Ascending aorta (tissue), 2 donors: Measurements from ENCODE around the gene AMN. TPM values are rescaled to one million over a fixed set of nuclear protein-coding genes. Genes with fewer than 3 reads are reported as not detected.

Experiments used
- DNase-seq, 2 donors: peaks; one replicate each; pipeline ENCODE4 v3.0.0-alpha.2; 2019; ENCODE audit warnings: low spot score in 2 of 2
- H3K27ac ChIP-seq, 2 donors: fragments of 200-600 bp; sonication (generic); one replicate each; pipeline ENCODE4 v1.5.1; 2016 to 2017; ENCODE audit warnings: mild to moderate bottlenecking in 1 of 2
- H3K27me3 ChIP-seq: fragments of 200-600 bp; sonication (generic); one replicate; pipeline ENCODE4 v1.5.1; 2017
- H3K36me3 ChIP-seq, 2 donors: fragments of 200-600 bp; sonication (generic); one replicate each; pipeline ENCODE4 v1.5.1; 2016
- H3K4me1 ChIP-seq, 2 donors: fragments of 200-600 bp; sonication (generic); one replicate each; pipeline ENCODE4 v1.5.1; 2016 to 2017; ENCODE audit warnings: mild to moderate bottlenecking in 1 of 2
- H3K4me3 ChIP-seq, 2 donors: fragments of 200-600 bp; sonication (generic); one replicate each; pipeline ENCODE4 v1.5.1; 2016 to 2017; ENCODE audit warnings: mild to moderate bottlenecking in 1 of 2
- H3K9me3 ChIP-seq, 2 donors: fragments of 200-600 bp; sonication (generic); one replicate each; pipeline ENCODE4 v1.5.1; 2016
- CTCF ChIP-seq, 3 experiments: fragments of 200-600 bp in 2 of 3; fragments of 450-650 bp in 1 of 3; sonication (generic) in 2 of 3; IDR thresholded peaks; one replicate each; pipeline ENCODE4 v1.5.1; 2016 to 2019; ENCODE audit warnings: antibody characterized with exemption in 3 of 3, mild to moderate bottlenecking in 1 of 3, moderate library complexity in 1 of 3
- intact Hi-C: fragments of 100-400 bp; cut with DNase I; formaldehyde crosslinking; loops from one replicate; pipeline ENCODE4 v1.15.1; 2023
- total RNA-seq: library from RNA; depleted of rRNA; stranded (reverse); fragments of >200 nt; gene quantifications from one replicate; pipeline ENCODE4 v1.1.0, GENCODE V29; 2016

AMN gene
- total RNA-seq, 1 donor from 2014 or later, result 0.32 TPM

- Histone ChIP-seq H3K9me3 (no peaks in the 10 kb centered on the region), H3K4me1 (no peaks in the 10 kb centered on the region), H3K4me3 (no peak overlapping the region), H3K27me3 (no peaks in the 10 kb centered on the region), H3K36me3 (peaks cover 19 to 20% of the 10 kb centered on the region in 2 donors), H3K27ac (no peak overlapping the region)
- intact Hi-C loops, result no loop called here
- no peak for TF ChIP-seq CTCF (IDR thresholded peaks at IDR 0.05)
- no peak for DNase-seq
Measured at GRCh38 chr14:102905116-102906108, 17.1 kb upstream of the AMN start.

GRCh38 chr14:102906616-102907302 is 15.7 kb upstream of the AMN start:
- Histone ChIP-seq H3K27me3 (no peaks in the 10 kb centered on the region), H3K27ac (no peak overlapping the region), H3K4me3 (no peak overlapping the region), H3K36me3 (peaks cover 16 to 19% of the 10 kb centered on the region in 2 donors), H3K4me1 (no peaks in the 10 kb centered on the region), H3K9me3 (no peaks in the 10 kb centered on the region)
- no peak for TF ChIP-seq CTCF (IDR thresholded peaks at IDR 0.05)
- intact Hi-C loops, result no loop called here
- DNase-seq, result no peak

GRCh38 chr14:102907303-102907844 is 15.1 kb upstream of the AMN start:
- intact Hi-C loops, result no loop called here
- no peak overlapping the region for H3K4me3 ChIP-seq
- no peaks in the 10 kb centered on the region for H3K9me3 ChIP-seq
- no peak overlapping the region for H3K27ac ChIP-seq
- no peak for TF ChIP-seq CTCF (IDR thresholded peaks at IDR 0.05)
- H3K36me3 ChIP-seq, result peaks cover 16 to 19% of the 10 kb centered on the region in 2 donors
- no peaks in the 10 kb centered on the region for H3K27me3 ChIP-seq
- H3K4me1 ChIP-seq, result no peaks in the 10 kb centered on the region
- no peak for DNase-seq

GRCh38 chr14:102907980-102908730 is 14.3 kb upstream of the AMN start:
- no peak for DNase-seq
- no peaks in the 10 kb centered on the region for H3K9me3 ChIP-seq
- intact Hi-C loops, result no loop called here
- no peak overlapping the region for H3K27ac ChIP-seq
- peaks cover 16 to 19% of the 10 kb centered on the region in 2 donors for H3K36me3 ChIP-seq
- no peak for TF ChIP-seq CTCF (IDR thresholded peaks at IDR 0.05)
- no peaks in the 10 kb centered on the region for H3K4me1 ChIP-seq
- no peaks in the 10 kb centered on the region for H3K27me3 ChIP-seq
- H3K4me3 ChIP-seq, result no peak overlapping the region

GRCh38 chr14:102908766-102909455 is 13.6 kb upstream of the AMN start:
- Histone ChIP-seq H3K36me3 (peaks cover 10 to 16% of the 10 kb centered on the region in 2 donors), H3K4me1 (no peaks in the 10 kb centered on the region), H3K27me3 (no peaks in the 10 kb centered on the region), H3K9me3 (no peaks in the 10 kb centered on the region), H3K4me3 (no peak overlapping the region), H3K27ac (no peak overlapping the region)
- intact Hi-C loops, result no loop called here
- no peak for DNase-seq
- TF ChIP-seq CTCF (IDR thresholded peaks at IDR 0.05), result no peak
